Stromal cell of bone marrow (primary cell): Measurements from ENCODE around the gene PLAAT5.
A peak's percentile ranks its signal among the peaks of the same experiment; 100 is the strongest.
"Not testable (repeated sequence)": the region's sequence is repeated elsewhere in the genome, so short reads cannot be mapped to it uniquely, and the experiment has no call there.

ENCODE experiments used
- DNase-seq: peaks from one replicate; pipeline ENCODE4 v3.0.0-alpha.2; 2012; ENCODE audit warnings: low read depth

Gene PLAAT5, protein sequence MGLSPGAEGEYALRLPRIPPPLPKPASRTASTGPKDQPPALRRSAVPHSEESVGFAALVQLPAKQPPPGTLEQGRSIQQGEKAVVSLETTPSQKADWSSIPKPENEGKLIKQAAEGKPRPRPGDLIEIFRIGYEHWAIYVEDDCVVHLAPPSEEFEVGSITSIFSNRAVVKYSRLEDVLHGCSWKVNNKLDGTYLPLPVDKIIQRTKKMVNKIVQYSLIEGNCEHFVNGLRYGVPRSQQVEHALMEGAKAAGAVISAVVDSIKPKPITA

DNA sequence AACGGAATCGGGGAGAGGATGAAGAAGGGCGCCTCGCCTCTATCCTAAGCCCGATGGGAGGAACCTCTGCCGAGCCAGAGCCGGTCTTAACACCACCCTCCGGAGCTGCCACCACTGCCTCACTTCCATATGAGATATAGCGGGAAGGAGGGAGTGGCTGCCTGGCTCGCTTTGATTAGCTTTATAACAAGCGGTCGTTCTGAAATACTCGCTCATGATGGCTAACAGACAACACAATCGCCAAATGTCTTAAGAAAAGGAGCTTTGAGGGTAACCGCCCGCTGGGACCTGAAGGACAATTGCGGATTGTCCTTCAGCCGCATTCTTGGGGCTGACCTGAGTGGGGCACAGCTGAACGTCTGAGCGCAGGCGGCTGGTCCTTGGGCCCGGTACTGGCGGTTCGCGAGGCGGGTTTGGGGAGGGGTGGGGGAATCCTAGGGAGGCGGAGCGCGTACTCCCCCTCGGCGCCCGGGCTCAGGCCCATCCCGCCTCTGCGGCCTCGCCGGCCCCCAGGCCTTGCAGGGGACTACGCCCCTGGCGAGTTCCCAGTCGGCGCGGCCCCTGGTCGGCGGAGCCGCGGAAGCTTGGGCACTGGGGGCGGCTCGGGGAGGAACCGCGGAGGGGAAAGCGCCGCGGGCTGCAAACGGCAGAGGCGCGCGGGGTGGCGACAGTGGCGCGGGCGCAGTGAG lies at the start of gene PLAAT5:
PLAAT5 (minus strand) TSS at position 617 of the 689 bp plus-strand sequence; CDS start at position 484, 133 bp downstream.
- DNase-seq, result no peak

DNA sequence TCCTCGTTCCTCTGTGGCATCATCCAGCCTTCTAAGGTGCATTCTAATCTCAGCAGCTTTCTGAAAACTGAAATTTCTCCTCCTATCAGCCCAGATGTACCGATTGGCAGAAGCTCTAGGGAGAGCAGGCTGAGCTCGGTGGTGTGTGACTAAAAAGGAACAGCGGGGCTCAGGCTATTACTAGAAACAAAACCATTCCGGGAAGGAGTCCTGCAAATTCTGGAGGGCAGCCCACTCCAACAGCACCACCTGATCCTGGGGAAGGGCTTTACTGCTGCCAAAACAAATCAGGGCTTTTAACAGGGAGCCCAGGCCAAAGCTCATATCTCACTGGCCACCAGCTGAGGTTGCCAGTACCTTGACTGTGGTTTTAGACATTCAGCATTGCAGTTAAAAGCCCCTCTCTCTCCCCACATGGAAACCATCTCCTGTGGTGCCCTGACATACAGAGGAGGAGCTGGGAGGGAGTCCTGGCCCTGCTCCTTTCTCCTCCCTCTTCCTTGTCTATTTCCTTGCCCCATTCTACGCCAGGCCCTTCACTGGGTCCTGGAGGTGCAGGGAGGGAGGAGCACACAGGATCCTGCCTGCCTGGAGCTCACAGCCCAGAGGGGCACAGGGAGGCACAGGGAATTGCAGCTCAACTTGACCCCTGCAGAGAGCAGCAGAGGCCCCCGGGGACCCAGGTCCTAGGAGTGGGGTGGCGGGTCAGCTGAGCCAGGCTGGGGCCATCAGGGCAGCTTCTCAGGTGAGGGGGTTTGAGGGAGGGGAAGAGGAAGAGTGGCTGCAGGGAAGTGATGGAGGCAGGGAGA lies 46.5 kb upstream of the PLAAT5 start:
- DNase-seq, result peak; percentile 70

DNA sequence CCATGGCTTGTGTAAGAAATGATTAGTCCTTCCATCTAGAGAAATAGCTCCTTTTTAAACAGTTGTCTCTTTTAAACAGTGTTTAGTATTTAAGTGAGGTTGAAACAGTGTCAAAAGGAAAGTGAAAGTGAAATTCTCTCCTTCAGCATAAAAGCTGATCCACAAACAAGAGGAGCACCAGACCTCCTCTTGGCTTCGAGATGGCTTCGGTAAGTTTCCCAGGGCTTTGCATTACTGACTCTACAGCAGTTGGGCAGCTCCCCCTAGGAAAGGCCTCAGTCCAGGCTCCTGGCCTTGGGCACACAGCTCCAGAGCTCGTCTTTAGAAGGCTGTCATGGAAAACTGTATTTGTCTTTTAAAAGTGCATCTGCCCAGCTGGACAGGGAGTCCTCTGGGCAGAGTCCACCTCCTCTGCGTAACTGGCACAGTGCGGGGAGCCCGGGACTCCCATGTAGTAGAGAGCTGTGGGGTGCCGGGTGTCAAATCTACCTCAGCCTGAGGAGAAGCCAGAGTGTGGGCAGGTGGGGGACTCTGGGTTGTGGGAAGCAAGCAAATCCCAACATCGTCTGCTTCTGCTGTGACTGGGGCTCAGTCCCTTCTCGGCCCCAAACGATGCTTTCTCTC lies 45.8 kb upstream of the PLAAT5 start, which contains the start of gene PLAAT4:
PLAAT4 (plus strand) TSS at position 140 of the 624 bp plus-strand sequence; CDS start at position 201, 61 bp downstream.
- peak; percentile 61 for DNase-seq

DNA sequence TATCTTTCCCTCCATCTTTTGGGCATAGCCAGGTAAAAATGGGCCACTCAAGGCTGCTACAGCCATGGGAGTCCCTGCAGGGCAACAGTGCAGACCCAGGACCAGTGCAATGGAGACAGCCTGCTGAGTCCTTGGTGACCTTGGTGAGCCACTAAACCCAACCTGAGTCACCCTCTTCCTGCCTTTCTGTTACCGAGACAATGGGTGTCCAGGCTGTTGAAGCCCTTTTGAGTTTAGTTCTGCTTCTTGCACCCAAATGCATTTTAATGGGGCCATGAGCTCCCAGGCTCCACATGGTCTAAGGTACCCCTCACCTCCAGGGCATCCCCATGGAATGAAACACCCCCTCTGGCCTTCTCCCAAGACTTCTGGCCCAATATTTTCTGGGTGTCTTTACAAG lies 44.8 kb upstream of the PLAAT5 start:
- no peak for DNase-seq

DNA sequence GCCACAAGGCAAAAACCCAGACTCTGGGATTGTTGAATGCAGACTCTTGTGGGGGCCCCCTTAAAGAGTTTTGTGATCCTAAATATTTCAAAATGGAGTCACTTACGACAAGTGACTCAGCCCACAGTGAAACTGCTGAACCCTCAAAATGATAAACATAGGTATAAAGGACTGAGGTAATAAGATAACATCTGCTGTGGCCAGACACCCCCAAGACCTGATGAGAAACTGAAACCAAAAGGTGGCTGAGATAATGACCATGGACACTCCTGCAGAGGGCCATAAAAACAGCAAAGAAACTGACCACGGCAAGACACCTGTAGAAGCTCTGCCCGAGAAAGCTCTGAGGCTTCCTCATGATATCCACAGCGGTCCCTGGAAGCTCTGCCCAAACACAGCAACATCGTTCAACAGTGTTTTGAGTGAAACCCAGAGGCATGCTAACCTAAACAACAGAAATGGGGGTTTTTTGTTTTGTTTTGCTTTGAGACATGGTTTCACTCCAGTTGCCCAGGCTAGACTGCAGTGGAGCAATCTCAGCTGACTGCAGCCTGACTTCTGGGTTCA lies 44.0 kb upstream of the PLAAT5 start:
- no peak for DNase-seq

DNA sequence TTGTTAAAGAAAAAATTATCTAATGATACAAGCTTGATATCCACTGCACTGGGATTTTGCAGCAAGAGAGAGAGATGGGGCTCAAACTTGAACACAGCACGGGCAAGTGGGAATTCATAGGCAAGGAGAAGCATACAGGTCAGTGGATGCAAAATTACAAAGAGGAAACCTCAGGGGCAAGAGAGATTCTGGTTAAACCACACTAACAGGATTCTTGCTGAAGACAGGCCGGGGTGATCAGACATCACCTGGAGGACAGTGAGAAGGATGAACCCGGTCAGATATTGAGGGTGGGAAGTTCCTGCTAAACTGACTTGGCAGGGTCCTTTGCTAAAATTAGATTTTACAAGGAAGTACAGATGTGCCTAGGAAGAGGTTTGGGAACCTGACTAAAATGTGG lies 43.1 kb upstream of the PLAAT5 start:
- DNase-seq, result no peak

DNA sequence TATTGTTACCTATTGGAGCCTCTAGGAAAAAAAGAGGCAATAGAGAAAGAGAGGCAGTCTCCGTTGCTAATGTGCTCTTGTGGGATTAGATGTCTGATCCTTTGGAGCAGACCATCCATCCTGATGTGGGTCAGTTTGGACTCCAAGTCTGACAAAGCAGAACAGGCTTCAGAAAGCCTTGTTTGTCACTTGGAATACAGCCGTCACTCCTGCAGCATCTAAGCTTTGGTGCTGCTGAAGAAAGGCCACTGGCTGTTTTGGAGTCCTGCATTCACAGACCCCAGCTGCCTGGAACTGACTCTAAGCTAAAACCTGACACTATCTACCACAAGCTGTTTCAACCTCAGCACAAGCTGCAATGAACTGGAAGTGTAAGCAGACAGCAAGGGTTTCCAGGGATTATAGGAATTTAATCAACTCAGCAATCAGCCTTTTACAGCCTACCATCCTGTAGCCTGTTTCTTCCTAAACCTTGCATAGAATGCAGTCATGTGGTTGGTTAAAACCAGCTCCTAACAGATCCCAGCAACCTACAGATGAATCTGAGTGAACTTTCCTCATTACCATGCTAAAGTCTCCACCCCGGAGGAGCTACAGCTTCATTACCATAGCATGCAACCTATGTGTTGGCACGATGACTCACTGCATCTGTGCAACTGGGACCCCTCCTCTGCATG lies 42.0 kb upstream of the PLAAT5 start:
- DNase-seq, result no peak

DNA sequence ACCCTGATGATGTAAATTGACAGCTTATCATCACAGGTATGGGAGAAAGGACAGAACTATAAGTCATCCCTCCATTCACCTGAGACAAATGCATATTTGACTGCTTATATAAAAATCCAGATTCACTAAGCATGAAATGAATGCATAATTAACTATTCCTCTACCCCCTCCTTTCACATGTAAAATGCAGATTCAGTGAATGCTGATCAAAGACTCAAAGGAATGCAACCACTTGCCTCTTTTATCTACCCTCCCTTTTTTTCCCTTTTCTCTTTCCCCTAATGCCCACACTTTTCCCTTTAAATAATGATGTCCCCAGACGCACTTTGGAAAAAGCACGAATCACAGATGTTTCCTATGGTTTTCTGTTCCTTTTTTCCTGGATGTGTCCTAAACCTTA lies 41.1 kb upstream of the PLAAT5 start:
- DNase-seq, result no peak

DNA sequence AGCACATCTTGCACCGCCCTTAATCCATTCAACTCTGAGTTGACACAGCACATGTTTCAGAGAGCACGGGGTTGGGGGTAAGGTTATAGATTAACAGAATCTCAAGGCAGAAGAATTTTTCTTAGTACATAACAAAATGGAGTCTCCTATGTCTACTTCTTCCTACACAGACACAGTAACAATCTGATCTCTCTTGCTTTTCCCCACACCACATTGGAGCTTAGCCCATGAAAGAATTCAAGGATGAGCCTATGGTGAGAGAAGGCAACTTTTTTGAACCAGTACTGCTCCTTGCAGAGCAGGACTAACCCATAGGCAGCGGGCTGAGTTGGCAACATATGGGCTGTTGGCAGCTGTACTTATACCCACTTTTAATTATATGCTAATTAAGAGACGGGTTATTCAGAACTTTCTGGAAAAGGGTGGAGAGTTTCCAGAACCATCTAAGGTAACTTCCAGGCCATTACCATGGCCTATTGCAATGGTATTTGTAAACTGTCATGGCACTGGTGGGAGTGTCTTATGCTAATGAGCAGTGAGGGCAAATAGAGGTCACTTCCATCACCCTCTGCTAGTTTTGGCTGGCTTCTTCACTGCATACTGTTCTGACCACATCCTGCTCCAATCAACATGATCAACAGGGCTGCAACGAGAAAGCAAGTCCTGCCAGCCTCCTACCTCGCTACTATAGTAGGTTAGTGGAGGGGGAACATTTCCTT lies 40.3 kb upstream of the PLAAT5 start:
- peak; percentile 77 for DNase-seq

DNA sequence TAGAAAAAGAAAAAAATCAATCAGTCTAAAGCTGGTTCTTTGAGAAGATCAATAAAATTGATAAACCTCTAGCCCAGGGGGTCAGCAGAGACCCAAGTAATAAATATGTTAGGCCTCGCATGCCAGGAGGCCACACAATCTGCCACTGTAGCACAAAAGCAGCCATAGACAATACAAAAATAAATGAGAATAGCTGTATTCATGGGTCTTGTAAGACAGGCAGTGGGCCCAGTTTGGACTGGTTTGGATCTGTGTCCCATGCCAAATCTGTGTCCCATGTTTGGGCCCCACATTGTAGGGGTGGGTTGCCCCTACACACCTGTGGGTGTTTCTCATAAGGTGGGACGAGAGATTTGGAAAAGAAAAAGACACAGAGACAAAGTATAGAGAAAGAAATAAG lies 39.1 kb upstream of the PLAAT5 start:
- DNase-seq, result no peak

DNA sequence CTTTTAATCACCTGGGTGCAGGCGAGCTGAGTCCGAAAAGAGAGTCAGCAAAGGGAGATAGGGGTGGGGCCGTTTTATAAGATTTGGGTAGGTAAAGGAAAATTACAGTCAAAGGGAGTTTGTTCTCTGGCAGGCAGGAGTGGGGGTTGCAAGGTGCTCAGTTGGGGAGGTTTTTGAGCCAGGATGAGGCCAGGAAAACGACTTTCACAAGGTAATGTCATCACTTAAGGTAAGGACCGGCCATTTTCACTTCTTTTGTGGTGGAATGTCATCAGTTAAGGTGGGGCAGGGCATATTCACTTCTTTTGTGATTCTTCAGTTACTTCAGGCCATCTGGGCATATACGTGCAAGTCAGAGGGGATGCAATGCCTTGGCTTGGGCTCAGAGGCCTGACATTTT lies 38.4 kb upstream of the PLAAT5 start:
- not testable (repeated sequence) for DNase-seq

DNA sequence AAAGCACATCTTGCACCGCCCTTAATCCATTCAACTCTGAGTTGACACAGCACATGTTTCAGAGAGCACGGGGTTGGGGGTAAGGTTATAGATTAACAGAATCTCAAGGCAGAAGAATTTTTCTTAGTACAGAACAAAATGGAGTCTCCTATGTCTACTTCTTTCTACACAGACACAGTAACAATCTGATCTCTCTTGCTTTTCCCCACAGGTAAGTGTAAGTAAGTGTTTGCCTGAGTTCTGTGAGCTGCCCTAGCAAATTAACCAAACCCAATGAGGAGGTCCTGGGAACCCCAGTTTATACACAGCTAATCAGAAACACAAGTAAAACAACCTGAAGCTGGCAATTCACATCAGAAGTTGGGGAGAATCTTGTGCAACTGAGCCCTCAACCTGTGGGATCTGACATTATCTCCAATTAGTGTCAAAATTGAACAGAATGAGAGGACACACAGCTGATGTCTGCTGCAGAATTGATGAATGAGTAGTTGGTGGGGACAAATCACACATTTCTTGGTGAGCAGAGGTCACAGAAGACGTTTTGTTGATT lies 37.8 kb upstream of the PLAAT5 start:
- DNase-seq, result not testable (repeated sequence)

DNA sequence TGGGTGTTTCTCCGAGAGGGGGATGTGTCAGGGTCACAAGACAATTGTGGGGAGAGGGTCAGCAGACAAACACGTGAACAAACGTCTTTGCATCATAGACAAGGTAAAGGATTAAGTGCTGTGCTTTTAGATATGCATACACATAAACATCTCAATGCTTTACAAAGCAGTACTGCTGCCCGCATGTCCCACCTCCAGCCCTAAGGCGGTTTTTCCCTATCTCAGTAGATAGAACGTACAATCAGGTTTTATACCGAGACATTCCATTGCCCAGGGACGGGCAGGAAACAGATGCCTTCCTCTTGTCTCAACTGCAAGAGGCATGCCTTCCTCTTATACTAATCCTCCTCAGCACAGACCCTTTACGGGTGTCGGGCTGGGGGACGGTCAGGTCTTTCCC lies 37.2 kb upstream of the PLAAT5 start:
- not testable (repeated sequence) for DNase-seq

DNA sequence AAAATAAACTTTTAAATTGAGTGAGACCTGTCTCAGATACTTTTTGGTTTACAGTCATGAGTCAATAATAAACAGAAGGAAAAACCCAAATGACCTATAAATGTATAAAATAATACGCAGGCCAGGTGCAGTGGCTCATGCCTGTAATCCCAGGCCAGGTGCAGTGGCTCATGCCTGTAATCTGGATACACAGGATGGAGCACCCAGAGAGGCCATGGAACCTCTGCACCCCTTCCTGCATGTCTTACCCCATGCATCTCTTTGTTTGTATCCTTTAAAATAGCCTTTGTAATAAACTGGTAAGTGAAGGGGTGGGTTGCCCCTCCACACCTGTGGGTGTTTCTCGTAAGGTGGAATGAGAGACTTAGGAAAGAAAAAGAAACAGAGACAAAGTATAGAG lies 36.7 kb upstream of the PLAAT5 start:
- no peak for DNase-seq

DNA sequence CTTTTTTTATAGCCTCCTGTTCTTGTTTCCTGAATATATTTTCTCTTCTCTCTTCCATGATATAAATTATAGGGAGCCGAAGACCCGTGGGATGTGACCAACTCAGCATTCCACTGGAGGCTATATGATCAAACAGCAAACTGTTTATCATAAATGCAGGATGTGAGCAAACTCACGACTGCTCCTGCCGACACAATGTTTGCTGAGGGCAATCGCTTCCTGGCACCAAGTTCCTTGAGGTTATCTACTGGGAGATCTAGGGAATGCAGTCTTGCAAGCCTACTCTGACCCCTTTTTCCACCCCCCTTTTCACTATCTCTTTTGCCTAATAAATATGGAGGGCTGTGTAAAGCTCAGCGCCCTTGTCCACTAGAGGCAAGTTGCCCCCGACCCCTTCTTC lies 32.2 kb upstream of the PLAAT5 start:
- DNase-seq, result no peak

DNA sequence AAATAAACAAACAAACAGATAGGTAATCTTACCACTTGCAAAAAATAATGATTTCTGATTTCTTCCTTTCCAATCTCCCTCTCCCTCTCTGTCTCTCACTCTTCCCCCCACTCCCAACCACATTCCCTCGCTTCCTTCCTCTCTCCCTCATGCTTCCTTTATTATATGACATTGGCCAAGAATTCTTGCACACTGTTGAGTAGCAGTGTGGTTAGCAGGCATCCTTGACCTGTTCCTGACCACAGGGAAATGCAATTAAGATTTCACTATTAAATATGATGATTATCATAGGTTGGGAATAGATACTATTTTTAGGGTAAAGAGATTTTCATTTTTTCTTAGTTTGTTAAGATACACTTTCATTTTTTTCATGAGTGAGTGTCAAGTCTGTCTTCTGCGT lies 30.9 kb upstream of the PLAAT5 start:
- no peak for DNase-seq

DNA sequence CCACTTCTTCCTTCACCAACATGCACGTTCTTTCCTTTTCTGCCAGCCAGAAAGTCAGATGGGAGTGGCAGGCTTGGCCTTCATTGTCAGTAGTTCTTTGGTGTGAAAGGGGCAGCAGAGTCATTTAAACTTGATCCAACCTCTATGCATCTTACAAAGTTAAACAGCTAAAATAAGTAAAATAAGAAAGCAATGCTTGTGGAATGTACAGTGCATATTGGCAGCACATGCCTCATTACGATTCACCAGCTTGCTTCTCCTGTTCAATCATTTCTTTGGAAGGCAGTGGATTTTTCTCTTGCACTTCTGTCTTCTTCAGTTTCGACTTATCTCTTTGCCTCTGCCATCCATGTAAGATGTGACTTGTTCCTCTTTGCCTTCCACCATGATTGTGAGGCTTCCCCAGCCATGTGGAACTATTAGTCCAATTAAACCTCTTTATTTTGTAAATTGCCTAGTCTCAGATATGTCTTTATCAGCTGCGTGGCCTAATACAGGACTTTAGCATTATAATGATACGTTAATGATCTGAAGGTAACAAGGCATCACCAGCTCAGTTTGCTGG lies 29.7 kb upstream of the PLAAT5 start:
- DNase-seq, result no peak

DNA sequence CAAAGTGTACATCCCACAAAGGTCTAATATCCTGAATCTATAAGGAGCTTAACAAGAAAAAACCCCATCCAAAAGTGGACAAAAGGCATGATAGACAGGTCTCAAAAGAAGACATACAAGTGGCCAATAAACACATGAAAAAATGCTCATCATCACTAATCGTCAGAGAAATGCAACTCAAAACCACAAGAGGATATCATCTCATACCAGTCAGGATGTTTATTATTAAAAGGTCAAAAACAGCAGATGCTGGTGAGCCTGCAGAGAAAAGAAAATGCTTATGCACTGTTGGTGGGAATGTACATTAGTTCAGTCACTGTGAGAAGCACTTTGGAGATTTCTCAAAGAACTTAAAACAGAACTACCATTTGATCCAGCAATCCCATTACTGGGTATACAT lies 27.6 kb upstream of the PLAAT5 start:
- DNase-seq, result no peak

DNA sequence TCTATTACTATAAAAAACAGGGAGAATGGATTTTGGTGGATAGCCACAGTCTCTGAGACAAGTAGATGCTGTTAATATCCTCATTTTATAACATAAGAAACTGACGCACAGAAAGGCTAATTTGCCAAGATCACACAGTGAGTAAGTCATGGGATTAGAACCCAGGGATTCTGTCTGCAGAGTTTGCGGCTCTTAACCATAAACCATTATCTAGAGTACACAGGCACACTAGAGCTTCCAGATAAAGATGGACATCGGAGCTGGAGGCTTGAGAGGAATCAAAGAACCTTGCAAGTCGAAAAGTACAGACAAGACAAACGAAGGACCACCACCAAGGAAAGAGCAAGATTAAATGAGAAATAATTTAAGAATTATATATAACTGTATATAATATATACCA lies 26.2 kb upstream of the PLAAT5 start:
- no peak for DNase-seq

DNA sequence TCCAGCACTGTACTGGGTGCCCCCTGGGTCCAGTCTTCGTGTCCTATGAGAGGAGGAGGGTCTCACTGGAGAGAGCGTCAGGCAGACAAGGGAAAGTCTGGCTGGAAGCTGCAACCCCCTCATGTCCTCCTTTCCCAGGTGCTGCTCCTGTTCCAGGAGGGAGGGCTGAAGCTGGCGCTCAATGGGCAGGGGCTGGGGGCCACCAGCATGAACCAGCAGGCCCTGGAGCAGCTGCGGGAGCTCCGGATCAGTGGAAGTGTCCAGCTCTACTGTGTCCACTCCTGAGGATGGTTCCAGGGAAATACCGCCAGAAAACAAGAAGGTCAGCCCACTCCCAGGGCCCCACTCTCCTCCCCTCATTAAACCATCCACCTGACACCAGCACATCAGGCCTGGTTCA lies 25.1 kb upstream of the PLAAT5 start:
- no peak for DNase-seq
